RCC 7860 (cell line): Measurements from ENCODE around the gene RUBCNL.

Experiments used
- DNase-seq: peaks from one replicate; pipeline ENCODE4 v3.0.0-alpha.2; 2015; ENCODE audit warnings: low spot score
- FAIRE-seq: peaks from 2 replicates; lab custom pipeline; 2012; peaks lifted over from hg19 to GRCh38; lab: Jason Lieb, UNC

The RUBCNL gene

DNA sequence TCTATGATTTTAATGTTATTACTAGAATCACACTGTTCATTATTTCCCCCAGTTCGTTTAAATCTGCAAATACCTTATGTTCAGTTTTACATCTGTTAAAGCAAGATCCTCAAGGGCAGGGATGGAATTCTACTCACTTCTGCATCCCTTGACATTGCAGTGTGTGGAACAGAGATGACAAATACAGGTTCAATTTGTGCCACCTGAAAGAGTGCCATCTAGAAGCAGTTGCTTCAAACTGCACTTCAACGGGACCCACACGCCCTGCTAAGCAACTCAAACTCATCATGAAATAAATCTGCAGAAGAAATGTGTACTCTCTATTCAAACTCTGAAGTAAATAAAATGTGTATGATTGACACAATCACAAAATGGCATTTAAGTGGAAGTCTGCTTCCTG, 44.5 kb downstream of the RUBCNL start:
- FAIRE-seq = no peak
- DNase-seq = no peak

DNA sequence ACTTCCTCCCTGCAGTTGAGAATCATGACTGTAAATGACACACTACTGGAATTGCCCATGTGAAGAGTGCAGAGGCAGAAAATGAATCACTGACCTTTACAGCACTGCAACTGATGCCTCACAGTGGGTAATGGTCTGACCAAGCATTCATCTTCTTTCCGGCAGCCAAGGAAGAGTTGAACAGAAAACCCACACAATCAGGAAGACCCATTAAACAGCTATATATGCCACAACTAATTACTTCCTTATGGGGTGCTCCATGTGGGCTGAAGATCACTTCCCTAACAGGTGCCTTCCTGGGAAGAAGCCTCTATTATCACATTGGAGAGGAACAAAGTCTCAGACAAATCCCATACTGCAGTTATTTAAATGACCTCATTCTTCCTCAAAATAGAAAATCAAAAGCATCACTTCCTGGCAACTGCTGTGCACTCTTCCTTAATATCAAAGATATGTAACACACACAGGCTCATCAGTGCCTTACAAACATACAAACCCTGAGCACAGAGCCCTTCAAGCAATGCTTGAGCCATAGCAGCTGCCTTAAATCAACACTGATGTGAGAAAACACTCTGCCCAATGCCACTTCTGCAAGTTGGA, 45.8 kb downstream of the RUBCNL start:
- FAIRE-seq = peak; percentile 54

DNA sequence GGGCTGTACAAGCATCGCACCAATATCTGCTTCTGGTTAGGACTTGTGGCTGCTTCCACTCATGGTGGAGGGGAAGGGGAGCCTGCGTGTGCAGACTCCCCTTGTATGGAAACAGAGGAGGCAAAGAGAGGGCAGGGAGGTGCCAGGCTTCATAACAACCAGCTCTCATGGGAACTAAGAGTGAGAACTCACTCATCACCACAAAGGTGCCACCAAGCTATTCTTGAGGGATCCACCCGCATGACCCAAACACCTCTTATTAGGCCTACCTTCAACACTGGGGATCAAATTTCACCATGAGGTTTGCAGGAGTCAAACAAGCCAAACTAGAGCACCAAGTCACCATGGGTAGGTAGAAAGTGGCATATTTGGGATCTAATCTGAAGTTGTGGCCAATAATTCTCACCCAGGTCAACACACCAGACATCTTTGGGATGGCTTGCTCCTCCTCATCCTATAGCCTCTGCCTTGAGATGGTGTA, 46.4 kb downstream of the RUBCNL start:
- FAIRE-seq = no peak
- DNase-seq = no peak

More for the DNA sequence above, 45.8 kb downstream of the RUBCNL start:
- peak; percentile 62 for DNase-seq

DNA sequence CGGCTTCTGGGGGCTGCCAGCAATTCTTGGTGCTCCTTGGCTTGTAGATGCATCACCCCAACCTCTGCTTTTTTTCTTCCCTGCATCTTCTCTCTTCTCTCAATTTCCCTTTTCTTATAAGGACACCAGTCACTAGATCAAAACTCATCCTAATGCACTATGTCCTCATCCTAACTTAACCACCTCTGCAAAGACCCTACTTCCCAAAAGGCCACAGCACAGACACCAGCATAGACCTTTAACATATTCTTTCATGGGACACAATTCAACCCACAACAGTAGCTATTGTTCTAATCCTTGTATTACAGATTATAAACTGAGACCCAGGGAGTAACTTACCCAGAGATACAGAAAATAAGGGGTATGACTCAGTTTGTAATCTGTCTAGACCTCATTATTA, 47.0 kb downstream of the RUBCNL start:
- no peak for DNase-seq
- no peak for FAIRE-seq

DNA sequence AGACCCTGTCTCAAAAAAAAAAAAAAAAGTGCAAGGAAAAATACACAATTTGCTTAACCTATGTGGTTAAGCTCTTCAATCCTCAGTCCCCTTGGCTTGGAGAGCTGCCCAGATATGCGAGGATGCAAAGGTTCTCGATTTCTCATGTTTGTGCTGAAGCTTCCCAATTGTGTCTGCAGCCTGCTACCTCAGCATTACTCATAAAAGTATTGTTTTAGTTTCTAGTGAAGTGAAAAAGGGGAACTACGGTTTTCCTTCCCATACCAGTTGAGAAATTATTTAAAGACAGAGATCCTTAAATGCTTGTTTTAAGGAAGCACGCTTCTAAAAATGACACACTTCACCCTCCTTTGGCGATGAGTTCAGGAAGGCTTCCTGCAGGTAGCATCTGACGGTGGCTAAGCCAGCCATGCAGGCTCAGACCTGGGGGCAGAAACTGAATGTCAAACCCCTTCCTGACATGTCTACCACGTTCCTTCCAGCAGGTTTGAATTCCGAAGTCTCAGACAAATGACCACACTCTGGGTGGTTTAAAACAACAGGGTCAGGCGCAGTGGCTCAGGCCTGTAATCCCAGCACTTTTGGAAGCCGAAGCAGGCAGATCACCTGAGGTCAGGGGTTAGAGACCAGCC, 47.9 kb downstream of the RUBCNL start:
- peak; percentile 86 for DNase-seq
- peak; percentile 91 for FAIRE-seq

DNA sequence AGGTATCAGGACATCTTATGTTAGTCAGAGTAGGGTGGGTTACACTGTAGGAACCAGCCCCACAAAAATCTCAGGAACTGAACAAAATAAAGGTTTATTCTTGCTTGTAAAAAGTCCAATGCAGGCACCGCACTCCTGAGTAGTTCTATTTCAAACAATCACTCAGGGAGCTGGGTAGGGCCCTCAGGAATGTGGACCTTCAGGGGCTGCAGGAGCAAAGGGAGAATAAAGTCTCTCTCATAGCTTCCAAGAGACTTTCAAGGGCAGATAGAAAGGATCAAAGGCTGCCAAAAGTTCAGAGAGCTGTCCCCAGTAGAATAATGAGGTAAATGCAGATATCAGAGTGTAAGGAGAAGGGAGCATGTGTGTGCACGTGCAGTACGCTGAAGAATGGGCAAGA, 49.4 kb downstream of the RUBCNL start:
- FAIRE-seq (no peak), DNase-seq (no peak)

DNA sequence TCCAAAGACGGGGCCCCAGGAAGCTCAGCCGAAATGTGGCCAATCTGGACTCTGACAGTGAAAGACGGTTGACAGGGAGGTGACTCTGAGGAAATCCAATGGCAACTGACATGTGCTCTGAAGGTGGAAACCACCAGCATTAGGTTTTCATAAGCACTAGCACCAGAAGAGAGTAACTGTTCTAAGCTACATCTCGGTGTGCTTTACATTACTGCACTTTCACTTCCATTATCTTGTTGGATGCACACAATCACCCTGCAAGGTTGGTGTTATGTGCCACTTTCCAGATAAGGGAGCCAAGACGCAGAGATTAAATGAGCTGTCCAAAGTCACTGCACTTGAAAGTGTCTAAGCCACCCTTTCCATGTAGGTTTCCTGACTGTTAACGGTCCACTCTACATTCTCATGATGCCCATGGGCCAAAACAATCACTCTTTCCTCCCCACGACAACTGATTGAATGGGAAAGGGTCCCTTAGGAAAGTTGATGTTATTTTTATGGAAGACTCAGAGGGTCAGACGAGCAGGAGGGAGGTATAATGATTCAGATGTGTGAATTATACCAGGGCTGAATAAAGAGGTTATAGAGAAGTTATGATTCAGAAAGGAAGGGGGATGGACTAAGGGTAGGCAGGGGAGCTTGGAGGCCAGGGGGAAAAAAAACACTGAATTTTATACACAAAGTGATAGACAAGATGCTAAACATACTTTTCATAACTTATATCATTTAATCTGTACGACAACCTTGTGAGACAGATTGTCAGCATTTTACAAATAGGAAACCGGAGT, 52.8 kb downstream of the RUBCNL start:
- FAIRE-seq = no peak
- DNase-seq = no peak

DNA sequence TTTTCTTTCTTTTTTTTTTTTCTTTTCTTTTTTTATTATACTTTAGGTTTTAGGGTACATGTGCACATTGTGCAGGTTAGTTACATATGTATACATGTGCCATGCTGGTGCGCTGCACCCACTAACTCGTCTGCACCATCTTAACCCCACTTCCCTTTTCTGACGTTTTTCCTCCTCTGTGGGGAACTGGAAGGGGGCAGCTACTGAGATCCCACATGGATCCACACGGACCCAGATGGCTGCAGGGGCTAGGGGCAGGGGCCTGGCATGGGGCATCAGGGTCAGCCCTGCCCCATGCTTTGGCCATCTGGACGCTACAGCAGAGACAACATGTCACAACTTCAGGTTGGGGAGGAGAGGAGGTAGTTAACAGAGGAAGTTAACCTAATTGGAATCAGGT, 54.3 kb downstream of the RUBCNL start:
- no peak for DNase-seq
- FAIRE-seq = no peak

DNA sequence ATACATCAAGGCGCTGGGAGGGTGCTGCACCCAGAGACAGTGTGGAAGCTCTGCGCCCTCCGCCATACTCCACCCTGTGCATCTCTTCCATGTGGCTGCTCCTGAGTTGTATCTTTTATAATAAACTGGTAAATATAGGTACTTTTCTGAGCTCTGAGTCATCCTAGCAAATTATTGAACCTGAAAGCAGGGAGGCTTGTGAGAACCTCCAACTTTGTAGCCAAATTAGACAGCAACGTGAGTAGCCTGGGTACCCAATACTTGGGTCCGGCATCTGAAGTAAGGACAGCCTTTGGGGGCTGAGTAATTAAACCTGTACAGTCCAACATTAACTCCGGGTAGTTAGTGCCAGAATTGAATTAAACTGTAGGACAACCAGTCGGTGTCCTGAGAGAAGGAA, 57.4 kb downstream of the RUBCNL start:
- FAIRE-seq (no peak), DNase-seq (no peak)

DNA sequence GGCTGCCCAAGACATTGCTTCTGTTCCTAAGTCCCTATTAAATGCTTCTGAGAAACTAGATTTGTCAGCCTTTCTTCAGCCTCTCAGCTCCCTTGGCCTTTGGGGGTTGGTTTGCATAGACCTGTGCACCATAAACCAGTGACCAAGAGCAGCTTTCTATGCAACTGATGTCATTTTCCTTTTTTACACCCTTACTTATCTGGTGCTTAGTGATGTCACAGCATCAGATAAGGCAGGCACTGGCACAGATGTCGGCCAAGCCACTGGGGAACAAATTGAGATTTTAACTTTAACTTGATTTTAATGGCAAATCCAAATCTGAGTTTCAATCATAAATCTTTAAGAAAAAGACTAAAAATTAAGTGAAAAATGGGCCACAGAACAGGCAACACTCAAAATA, 59.8 kb downstream of the RUBCNL start:
- no peak for FAIRE-seq

DNA sequence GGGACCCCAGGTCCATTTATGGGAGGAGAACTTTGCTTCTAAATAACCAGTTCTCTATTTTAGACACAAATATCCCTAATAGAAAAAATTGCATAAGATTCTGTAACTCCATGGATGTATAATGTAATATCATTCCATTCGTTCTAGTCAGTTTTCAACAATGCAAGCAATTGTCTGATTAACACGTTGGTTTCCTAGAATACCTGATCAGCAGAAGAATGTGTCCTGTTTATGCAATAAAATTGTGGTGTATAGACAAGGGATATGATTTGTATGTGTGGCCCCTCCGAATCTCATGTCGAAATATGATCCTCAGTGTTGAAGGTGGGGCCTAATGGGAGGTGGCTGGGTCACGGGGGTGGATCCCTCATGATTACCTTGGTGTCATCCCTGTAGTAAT, 62.1 kb downstream of the RUBCNL start:
- no peak for DNase-seq
- FAIRE-seq = no peak

More for the DNA sequence above, 59.8 kb downstream of the RUBCNL start:
- no peak for DNase-seq

DNA sequence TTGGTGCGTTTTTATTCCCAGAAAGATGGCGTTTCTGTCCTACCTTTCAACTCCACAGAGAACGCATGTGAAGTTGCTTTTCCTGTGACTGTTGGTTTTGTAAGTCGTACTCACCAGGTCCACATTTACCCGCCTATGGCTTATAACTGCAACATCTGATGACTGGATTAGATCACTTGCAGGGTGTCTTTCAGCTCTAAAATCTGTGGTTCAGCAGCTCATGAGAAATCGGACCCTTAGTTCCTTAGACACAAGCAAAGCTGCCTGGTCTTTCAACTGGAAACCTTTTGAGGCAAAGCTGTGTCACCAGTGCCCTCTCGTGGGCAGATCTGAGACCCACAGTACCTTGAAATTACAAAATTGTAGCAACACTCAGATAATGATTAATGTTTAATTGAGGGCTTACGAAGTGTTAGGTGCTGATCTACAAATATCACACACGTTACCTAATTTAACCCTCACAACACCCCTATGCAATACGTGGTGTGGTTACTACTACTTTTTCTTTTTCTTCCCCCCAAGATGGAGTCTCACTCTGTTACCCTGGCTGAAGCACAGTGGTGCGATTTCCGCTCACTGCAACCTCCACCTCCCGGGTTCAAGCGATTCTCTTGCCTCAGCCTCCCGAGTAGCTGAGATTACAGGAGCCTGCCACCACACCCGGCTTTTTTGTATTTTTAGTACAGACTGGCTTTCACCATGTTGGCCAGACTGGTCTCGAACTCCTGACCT, 65.4 kb downstream of the RUBCNL start:
- FAIRE-seq (no peak), DNase-seq (peak; percentile 13)

DNA sequence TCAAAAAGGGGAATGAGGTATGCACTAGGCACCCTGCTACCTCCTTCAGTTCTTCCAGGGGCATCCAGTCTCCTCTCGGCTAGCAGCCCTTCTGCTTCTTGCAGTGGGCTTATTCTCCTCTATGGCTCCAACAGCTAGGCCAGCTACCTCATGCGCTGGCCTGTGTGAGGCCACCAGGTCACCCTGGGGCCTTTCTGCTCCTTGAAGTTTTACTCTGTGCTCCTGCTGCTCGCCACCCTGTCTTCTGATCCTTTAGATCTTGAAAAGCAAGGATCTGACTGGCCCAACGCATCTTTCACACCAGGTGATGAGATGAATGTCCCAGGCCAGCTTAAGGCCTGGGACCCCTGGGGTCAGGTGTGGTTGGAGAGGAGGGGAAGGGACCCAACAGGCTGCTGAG, 66.2 kb downstream of the RUBCNL start:
- FAIRE-seq (no peak), DNase-seq (no peak)

DNA sequence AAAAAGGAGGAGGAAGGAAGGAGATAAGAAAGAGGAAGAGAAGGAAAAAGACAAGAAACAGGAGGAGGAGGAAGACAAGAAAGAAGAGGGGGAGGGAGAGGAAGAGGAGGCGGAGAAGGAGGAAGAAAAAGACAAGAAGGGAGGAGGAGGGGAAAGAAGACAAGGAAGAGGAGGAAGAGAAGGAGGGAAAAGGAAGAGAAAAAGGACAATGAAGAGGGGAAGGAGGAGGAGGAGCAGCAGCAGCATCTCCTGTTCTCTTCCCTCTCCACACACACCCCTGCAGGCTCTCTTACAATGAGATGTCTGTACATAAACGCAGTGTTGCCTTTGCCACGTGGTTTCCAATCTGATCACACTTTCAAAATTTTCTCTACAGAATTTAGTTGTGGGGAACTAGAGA, 66.6 kb downstream of the RUBCNL start:
- DNase-seq = no peak
- no peak for FAIRE-seq

DNA sequence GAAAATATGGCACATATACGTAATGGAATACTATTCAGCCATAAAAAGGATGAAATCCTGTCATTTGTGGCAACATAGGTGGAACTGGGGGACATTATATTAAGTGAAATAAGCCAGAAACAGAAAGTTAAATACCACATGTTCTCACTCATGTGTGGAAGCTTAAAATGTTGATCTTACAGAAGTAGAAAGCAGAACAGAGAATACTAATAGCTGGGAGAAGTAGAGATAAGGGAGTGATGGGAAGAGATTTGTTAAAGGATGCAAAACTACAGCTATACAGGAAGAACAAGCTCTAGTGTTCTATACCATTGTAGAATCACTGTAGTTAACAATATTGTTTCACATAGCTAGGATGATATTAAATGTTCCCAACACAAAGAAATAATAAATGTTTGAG, 68.1 kb downstream of the RUBCNL start:
- DNase-seq = no peak
- no peak for FAIRE-seq

DNA sequence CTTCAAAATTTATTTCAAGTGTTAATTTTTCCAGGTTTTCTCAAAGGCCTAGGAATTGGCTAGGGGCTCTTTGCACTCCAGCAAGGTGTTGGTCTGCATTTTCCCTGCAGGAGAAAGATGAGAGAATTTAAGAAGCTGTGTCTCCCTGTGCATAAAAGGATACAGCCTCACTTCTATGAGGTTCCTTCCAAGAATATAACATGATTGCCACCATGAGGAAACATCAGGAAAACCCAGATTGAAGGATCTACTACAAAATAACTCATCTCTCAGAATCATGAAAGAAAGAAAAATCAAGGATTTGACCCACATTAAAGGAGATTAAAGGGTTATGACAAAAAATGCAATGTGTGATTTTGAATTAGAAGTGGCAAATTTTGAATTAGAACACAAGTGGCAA, 69.9 kb downstream of the RUBCNL start:
- FAIRE-seq = no peak

DNA sequence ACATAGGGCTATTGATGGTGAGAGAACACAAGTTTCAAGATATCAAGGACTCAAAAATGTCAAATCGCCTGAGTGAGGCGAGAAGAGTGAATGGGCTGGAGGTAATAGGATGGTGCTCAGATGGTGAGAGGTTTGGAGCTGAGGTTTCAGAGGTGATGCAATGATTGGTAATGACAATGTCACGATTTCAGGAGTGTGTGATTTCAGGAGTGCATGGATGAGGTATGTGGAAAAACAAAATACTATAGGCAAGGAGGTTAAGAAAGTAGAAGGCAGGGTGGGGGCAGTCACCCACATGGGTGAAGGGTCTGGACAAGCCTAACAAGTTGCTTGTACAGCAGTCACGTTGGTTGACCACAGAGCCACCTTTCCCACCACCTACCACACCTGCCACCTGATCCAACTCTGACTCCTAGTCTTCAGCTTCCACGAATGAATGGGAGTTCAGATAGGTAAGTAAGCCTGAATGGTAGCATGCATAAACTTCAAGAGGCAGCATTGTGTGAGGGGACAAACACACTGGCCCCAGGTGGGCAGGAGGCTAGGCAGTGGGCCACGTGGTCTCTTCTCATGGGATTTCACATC, 71.5 kb downstream of the RUBCNL start:
- FAIRE-seq = no peak
- DNase-seq = no peak

More for the DNA sequence above, 69.9 kb downstream of the RUBCNL start:
- no peak for DNase-seq

DNA sequence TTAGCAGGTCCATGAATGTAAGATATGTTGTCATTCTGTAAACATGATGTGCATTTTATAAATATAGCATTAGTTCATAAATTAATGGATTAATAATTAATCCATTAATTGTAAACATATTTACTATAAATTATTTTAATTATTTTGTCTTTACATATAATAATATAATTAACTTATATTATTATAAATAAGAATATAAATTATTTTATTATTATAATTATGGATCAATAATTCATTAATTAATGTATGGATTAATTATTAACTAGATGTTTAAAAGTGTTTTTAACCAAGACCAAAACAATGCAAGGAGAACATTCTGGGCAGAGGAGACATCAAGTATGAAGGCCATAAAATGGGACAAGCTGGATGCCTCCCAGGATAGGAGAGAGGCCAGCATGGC, 72.0 kb downstream of the RUBCNL start:
- FAIRE-seq = peak; percentile 64
- no peak for DNase-seq

DNA sequence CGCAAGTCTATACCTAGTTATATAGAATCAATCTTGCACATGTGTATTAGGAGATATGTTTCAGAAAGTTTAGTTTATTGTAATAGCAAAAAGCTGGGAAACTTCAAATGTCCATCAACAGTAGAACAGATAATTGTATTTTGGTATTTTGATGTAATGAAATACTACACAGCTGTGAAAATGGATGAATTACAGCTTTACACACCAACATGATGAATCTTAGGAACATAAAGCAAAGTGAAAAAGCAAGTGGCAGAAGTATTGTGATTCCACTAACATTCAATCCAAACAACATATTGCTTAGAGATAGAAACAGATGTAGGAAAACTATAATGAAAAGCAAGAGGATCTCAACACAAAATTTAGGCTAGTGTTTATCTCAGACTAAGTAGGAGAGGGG, 72.5 kb downstream of the RUBCNL start:
- DNase-seq (no peak), FAIRE-seq (no peak)

DNA sequence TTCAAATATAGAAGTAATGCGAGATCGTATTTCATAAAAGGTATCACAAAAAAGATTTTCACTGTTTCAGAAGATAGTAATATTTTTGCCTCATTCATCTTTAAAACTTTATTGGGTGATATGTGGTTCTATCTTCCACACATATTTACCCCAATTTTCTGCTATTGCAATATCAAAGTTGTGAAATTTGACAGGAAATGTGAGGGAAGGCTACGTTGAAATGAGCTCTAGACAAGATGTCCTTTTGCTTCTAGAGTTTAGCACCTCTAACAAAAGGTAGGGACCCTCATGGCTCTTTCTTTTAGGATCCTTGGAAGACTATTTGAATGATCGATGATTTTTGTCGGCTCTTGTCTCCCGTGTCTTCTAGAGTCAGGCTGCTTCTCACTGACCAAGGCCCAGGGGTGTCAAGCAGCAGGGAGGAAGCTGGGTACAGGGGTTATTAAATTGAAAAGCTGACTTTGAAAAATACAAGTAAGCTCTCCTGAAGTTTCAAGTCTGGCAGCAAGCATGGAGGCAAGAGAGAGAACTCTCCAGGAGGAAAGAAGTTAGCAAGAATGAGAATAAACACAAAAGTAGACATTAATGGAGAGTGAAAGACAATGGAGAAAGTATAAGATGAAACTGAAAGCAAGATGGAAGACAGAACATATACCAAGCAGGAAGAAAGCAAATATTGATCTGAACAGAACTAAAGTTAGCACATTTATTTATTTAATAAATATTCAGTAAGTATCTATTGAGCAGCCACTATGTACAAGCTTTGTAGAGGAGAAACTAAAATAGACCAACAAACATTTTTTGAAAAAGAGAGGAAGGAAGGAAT, 73.4 kb downstream of the RUBCNL start:
- no peak for DNase-seq

More for the DNA sequence above, 73.4 kb downstream of the RUBCNL start:
- no peak for FAIRE-seq
